HepG2 (cell line): ENCODE measurements around the gene ABCG4.

Experiments
- E2F1 ChIP-seq: sonication (generic); formaldehyde crosslinking; IDR thresholded peaks from 2 replicates; pipeline ENCODE4 v1.5.0; 2020; ENCODE audit warnings: missing genetic modification reagents
- ZNF280B ChIP-seq: sonication (generic); formaldehyde crosslinking; IDR thresholded peaks from 2 replicates; pipeline ENCODE4 v1.5.0; 2020; ENCODE audit warnings: missing genetic modification reagents, mild to moderate bottlenecking, borderline replicate concordance
- ZSCAN29 ChIP-seq: sonication (generic); formaldehyde crosslinking; conservative IDR thresholded peaks from 2 replicates; pipeline ENCODE4 v1.4.0; 2020; ENCODE audit warnings: mild to moderate bottlenecking, missing genetic modification reagents

GRCh38 chr11:119130662-119131061 lies 18.2 kb upstream of the ABCG4 start:
- TF ChIP-seq ZSCAN29 (CRISPR knock-in tag), result no peak
- no peak for TF ChIP-seq ZNF280B (CRISPR knock-in tag)
- TF ChIP-seq E2F1 (CRISPR knock-in tag), result no peak
